ENCODE measurements around the gene THEMIS.

THEMIS gene

DNA sequence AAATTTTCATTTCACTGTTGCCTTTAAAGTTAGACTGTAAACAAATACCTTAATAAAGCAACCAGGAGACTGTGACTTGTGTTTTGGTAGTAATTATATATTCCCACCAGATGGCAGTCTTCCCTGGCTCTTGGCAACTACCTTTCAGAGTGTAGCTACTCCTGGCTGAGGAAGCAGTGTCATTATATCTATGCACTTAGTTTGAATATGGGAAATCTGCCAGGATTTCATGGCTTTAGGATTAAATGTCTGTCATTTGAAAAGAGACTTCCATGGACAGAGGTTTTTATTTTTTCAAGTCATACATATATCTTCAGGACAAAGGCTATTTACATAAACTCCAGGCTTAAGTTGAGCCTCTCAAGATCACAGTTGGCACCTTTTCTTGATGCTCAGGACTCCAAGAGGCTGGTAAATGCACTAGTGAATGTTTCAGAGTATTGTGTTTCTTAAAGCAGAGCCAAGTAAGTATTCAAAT is 163.8 kb downstream of the THEMIS start:
- Histone ChIP-seq H3K27ac (ENCODE audit: low read length) (no peak overlapping the region), H3K79me2 (ENCODE audit: low read length) (no peaks in the 10 kb centered on the region), H3K4me1 (ENCODE audit: low read length) (peaks cover 9% of the 10 kb centered on the region), H4K20me1 (ENCODE audit: insufficient read depth, low read length) (no peaks in the 10 kb centered on the region), H3K9ac (ENCODE audit: low read length) (no peak overlapping the region), H3K36me3 (replicated peaks; ENCODE audit: low read depth, low read length) (no peaks in the 10 kb centered on the region), H3K4me2 (ENCODE audit: low read length) (no peak overlapping the region), H3K4me3 (ENCODE audit: low read length) (no peak overlapping the region), H2AFZ (ENCODE audit: low read depth, low read length) (no peak overlapping the region), H3K27me3 (ENCODE audit: low read depth, low read length) (no peaks in the 10 kb centered on the region), H3K9me3 (ENCODE audit: insufficient read depth, low read length) (no peaks in the 10 kb centered on the region)
- TF ChIP-seq CTCF (IDR thresholded peaks at IDR 0.05; ENCODE audit: low read depth, low read length) (peak; percentile 56), EZH2phosphoT487 (IDR thresholded peaks at IDR 0.05; ENCODE audit: low read depth) (no peak)

DNA sequence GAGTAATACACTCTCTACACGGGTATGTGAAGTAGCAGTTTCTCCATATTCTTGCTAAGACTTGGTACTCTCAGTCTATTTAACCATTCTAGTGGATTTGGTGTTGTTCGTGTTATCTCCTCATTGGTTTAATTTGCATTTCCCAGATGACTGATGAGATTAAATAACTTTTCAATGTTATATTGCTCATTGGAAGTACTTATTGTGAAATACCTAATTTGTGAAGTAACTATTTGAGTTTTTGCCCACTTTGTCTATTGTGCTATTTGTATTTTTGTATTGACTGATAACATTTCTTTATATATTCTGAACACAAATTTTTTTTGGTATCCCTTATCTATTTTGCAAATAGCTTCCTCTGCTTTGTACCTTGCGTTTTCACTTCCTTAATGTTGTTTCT is 167.9 kb downstream of the THEMIS start:
- no peaks in the 10 kb centered on the region for H3K9me3 ChIP-seq (ENCODE audit: insufficient read depth, low read length)
- no peaks in the 10 kb centered on the region for H3K79me2 ChIP-seq (ENCODE audit: low read length)
- no peak overlapping the region for H3K4me3 ChIP-seq (ENCODE audit: low read length)
- no peak overlapping the region for H3K4me2 ChIP-seq (ENCODE audit: low read length)
- H3K27ac ChIP-seq (ENCODE audit: low read length): no peak overlapping the region
- no peaks in the 10 kb centered on the region for H3K27me3 ChIP-seq (ENCODE audit: low read depth, low read length)
- no peak overlapping the region for H2AFZ ChIP-seq (ENCODE audit: low read depth, low read length)
- H3K4me1 ChIP-seq (ENCODE audit: low read length): peaks cover 9% of the 10 kb centered on the region
- H3K9ac ChIP-seq (ENCODE audit: low read length): no peak overlapping the region
- no peaks in the 10 kb centered on the region for H3K36me3 ChIP-seq (replicated peaks; ENCODE audit: low read depth, low read length)
- TF ChIP-seq CTCF (IDR thresholded peaks at IDR 0.05; ENCODE audit: low read depth, low read length) (no peak), EZH2phosphoT487 (IDR thresholded peaks at IDR 0.05; ENCODE audit: low read depth) (no peak)
- H4K20me1 ChIP-seq (ENCODE audit: insufficient read depth, low read length): no peaks in the 10 kb centered on the region

DNA sequence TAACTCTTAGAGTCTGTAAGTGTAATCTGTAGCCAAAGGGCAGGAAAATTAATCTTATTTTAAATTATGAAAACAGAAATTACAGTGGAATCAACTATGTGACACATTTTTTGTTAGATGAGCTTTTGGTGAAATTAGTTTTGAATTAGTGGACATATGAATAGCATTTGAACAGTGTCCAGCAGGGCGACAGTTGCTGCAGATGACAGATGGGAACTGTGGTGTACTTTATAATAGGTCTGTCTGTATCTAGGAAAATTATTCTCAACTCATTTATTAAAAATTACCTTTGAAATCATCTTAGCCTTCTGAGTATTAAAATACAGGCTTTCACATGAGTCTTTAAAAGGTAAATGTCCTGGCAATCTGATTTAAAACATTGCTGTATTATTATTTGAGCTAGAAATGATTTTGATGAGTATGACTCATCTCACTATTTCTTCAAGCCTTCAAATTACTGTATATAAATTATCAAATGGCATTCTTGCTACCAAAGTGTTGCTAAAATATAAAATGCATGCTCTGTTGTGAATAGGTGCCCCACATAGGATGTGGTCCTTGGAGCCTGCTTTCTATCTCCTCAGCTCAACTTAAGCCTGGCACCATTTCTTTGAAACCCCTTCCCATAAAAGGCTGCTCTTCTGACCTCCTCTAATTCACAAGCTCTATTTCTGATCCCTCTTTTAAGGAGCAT is 173.5 kb downstream of the THEMIS start:
- Histone ChIP-seq H3K27ac (ENCODE audit: low read length) (no peak overlapping the region), H4K20me1 (ENCODE audit: insufficient read depth, low read length) (no peaks in the 10 kb centered on the region), H3K9ac (ENCODE audit: low read length) (no peak overlapping the region), H3K36me3 (replicated peaks; ENCODE audit: low read depth, low read length) (no peaks in the 10 kb centered on the region), H2AFZ (ENCODE audit: low read depth, low read length) (no peak overlapping the region), H3K9me3 (ENCODE audit: insufficient read depth, low read length) (no peaks in the 10 kb centered on the region), H3K4me2 (ENCODE audit: low read length) (no peak overlapping the region), H3K27me3 (ENCODE audit: low read depth, low read length) (no peaks in the 10 kb centered on the region), H3K4me1 (ENCODE audit: low read length) (no peaks in the 10 kb centered on the region), H3K4me3 (ENCODE audit: low read length) (no peak overlapping the region), H3K79me2 (ENCODE audit: low read length) (no peaks in the 10 kb centered on the region)
- TF ChIP-seq CTCF (IDR thresholded peaks at IDR 0.05; ENCODE audit: low read depth, low read length): no peak
- no peak for TF ChIP-seq EZH2phosphoT487 (IDR thresholded peaks at IDR 0.05; ENCODE audit: low read depth)

DNA sequence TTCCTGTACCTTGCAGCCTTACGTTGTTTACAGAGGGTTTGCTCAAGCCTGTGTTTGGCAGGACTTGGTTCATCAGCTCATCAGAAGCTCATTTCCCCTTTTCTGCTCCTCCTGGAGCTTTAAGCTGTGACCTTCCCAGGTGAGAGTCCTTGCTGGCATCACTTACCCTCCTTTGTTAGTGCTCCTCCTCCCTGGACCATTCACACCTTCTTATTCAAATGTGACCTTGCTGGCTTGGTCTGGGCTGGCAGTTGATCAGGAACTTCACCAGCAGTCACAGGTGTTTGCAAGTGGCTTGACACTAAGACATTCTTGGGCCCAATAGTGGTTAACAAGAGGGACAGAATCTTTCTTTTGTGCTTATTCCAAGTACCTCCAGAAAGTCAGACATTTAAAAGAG is 175.0 kb downstream of the THEMIS start:
- H3K9ac ChIP-seq (ENCODE audit: low read length): no peak overlapping the region
- H4K20me1 ChIP-seq (ENCODE audit: insufficient read depth, low read length): no peaks in the 10 kb centered on the region
- H3K4me1 ChIP-seq (ENCODE audit: low read length): no peaks in the 10 kb centered on the region
- no peaks in the 10 kb centered on the region for H3K36me3 ChIP-seq (replicated peaks; ENCODE audit: low read depth, low read length)
- no peaks in the 10 kb centered on the region for H3K27me3 ChIP-seq (ENCODE audit: low read depth, low read length)
- H2AFZ ChIP-seq (ENCODE audit: low read depth, low read length): no peak overlapping the region
- no peak overlapping the region for H3K4me3 ChIP-seq (ENCODE audit: low read length)
- H3K4me2 ChIP-seq (ENCODE audit: low read length): no peak overlapping the region
- no peak overlapping the region for H3K27ac ChIP-seq (ENCODE audit: low read length)
- no peaks in the 10 kb centered on the region for H3K79me2 ChIP-seq (ENCODE audit: low read length)
- no peaks in the 10 kb centered on the region for H3K9me3 ChIP-seq (ENCODE audit: insufficient read depth, low read length)
- TF ChIP-seq EZH2phosphoT487 (IDR thresholded peaks at IDR 0.05; ENCODE audit: low read depth): no peak
- TF ChIP-seq CTCF (IDR thresholded peaks at IDR 0.05; ENCODE audit: low read depth, low read length): no peak
